GM10266 (cell line): ENCODE measurements around the gene KLRF1.

Source experiments
- DNase-seq: peaks from one replicate; pipeline ENCODE4 v3.0.0; 2012; ENCODE audit errors: extremely low spot score
- TF ChIP-seq, protein P1 (sequence below): IDR thresholded peaks from 2 replicates; pipeline ENCODE4 v1.5.1; 2012; ENCODE audit warnings: mild to moderate bottlenecking, low read depth; ENCODE audit not compliant: control insufficient read depth, insufficient read depth; ENCODE audit errors: missing control alignments

The KLRF1 gene

DNA sequence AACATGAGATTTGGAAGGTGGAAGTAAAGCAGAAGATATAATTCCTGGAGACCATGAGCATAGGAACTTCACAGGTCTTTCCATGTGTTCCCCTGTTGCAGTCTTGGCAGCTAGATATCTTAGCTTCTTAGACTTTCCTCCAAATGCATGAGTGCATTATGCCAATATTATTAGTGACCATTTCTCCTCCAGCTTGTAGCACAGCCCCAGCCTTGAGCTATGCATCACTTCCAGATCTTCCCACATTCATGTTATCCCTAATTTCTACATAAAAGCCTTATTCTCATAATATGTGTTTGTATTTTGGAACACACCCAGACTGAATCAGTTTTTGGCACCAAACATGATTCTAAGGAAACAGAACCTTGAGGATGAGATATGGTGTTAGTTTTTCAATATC is 30.9 kb downstream of the KLRF1 start:
- DNase-seq: no peak
- TF ChIP-seq, protein P1, sequence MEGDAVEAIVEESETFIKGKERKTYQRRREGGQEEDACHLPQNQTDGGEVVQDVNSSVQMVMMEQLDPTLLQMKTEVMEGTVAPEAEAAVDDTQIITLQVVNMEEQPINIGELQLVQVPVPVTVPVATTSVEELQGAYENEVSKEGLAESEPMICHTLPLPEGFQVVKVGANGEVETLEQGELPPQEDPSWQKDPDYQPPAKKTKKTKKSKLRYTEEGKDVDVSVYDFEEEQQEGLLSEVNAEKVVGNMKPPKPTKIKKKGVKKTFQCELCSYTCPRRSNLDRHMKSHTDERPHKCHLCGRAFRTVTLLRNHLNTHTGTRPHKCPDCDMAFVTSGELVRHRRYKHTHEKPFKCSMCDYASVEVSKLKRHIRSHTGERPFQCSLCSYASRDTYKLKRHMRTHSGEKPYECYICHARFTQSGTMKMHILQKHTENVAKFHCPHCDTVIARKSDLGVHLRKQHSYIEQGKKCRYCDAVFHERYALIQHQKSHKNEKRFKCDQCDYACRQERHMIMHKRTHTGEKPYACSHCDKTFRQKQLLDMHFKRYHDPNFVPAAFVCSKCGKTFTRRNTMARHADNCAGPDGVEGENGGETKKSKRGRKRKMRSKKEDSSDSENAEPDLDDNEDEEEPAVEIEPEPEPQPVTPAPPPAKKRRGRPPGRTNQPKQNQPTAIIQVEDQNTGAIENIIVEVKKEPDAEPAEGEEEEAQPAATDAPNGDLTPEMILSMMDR: no peak

DNA sequence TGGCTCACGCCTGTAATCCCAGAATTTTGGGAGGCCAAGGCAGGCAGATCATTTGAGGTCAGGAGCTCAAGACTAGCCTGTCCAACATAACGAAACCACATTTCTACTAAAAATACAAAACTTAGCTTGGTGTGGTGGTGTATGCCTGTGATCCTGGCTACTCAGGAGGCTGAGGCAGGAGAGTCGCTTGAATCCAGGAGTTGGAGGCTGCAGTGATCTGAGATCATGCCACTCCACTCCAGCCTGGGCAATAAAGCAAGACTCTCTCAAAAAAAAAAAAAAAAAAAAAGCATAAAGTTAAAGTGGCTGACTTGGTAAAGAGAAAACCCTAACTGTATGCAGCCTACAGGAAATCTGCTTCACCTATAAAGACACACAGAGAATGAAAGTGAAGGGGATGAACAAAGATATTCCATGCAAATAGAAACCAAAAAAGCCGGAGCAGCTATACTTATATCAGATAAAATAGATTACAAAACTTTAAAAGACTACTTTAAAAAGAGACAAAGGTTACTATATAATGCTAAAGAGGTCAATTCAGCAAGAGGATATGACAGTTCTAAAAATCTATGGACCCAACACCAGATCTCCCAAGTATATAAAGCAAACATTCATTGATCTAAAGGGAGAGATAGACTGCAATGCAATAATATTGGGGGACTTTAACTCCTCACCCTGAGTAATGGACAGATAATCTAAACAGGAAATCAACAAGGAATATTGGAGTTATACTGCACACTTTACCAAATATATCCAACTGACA is 37.8 kb downstream of the KLRF1 start:
- TF ChIP-seq, protein P1: no peak
- no peak for DNase-seq

DNA sequence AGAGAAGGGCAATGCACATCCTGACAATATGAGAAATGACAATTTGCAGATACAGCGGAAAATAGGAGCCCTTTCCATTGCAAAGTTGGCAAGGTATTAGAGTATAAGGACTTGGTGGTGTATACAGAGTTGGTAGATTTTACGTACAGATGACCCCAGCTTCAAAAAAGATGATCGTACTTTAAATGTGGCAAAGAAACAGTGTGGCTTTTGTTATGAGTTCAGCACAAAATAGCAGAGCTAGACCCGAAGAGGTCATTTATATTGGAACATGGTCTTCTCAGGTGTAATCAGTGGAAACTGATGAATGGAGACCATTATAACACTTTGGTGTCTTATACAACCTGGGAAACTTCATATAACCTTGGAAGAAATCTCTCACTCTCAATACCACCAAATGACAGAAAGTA is 39.6 kb downstream of the KLRF1 start:
- no peak for DNase-seq

DNA sequence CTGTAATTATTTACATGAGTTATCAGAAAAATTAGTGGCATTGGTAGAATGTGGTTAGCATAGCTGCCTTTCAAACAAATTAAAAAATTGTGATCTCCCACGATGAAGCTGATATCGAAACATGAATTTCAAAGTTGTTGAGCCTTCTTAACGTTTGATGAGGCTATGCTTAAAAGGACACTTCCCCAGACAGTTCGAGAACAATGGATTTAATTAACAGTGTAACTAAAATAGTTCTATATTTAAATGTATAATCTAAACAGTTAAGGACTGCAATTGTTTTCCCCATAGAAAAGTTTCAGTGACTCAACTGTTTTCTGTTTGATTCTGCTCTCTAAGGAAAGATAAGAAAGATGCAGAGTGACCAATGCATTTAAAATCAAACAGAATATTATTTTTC is 40.2 kb downstream of the KLRF1 start:
- no peak for DNase-seq
- TF ChIP-seq, protein P1: no peak

More for the DNA sequence above, 39.6 kb downstream of the KLRF1 start:
- TF ChIP-seq, protein P1: no peak

DNA sequence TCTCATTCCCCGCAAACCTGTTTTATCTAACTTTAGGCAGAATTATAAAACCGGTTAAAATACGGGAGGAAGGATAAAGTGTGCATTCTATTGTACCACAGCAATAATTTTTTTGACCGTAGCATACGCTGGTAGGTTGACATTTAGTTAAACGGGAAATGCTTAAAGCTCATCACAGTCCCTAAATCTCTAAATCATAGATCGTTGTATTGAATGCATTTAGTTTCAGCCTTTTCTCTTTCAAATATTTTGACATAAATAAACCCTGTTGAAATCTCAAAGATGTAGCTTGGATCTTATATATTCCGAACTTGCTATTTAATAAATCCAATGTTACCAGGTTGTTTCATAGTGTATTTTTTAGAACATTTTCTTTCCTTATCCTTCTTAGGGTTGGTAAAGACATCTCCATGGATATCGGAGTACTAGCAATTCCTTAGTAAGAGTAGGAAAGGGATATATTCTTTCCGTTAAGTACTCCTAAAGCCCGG is 41.1 kb downstream of the KLRF1 start:
- TF ChIP-seq, protein P1: no peak
- no peak for DNase-seq

DNA sequence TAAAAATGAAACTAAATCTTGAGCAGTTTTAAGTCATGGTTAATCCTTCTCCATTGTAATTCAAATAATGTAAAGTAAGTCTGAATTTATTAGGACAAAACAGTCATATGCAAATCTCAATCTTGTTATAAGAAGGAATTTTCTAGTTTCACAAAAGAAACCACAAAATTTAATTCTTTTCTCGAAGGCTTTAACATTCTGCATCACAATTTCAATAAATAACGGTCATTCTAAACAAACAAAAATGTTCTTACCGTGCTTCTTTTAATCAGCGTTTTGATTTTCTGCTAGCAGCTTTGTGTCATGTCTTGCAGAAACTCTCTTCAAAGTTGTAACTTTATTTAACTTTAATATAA is 41.6 kb downstream of the KLRF1 start:
- DNase-seq: no peak
- TF ChIP-seq, protein P1: no peak

DNA sequence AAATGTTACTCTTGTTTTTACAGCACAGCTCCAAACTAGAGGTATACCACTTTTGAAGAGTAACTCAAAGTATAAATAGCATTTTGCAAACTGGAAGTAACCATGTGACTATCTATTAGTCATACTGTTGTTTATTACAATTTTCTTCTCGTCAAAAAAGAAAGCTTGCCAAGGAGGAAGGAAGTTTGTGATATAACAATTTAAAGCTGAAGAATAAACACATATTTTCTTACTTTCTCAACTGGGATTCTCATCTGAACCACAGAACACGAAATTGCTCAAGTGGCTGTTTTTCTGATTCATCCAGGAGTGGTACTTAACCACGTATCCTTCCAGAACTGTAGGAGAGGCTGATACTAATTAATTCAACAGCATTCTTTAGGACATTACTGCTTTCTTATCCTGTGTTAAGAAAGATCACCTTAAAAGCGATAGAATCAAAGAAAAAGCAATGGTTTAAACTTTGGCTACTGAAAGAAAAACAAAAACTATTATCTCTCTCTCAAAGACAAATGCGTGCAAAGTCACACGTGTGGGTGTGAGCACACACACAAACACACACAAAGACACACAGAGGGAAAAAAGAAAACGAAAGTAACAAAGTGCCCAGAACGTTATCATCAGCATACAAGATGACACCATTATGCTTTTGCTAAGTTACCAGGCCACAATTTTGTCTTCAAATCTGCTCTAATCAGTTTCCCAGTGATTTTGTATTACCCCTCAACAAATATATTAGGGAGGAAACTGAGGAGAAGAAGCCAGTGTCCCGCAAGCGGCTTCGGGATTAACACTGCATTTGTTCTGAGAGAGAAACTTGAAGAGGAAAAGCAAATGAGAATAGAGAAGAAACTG is 42.3 kb downstream of the KLRF1 start, which contains the start of gene CLEC2B:
CLEC2B (minus strand) TSS at position 48 of the 855 bp plus-strand sequence.
- DNase-seq: peak; percentile 31

More for the DNA sequence above, 42.3 kb downstream of the KLRF1 start, which contains the start of gene CLEC2B:
- TF ChIP-seq, protein P1: no peak
